Measurements from ENCODE around the gene COL5A1.

COL5A1 gene

DNA sequence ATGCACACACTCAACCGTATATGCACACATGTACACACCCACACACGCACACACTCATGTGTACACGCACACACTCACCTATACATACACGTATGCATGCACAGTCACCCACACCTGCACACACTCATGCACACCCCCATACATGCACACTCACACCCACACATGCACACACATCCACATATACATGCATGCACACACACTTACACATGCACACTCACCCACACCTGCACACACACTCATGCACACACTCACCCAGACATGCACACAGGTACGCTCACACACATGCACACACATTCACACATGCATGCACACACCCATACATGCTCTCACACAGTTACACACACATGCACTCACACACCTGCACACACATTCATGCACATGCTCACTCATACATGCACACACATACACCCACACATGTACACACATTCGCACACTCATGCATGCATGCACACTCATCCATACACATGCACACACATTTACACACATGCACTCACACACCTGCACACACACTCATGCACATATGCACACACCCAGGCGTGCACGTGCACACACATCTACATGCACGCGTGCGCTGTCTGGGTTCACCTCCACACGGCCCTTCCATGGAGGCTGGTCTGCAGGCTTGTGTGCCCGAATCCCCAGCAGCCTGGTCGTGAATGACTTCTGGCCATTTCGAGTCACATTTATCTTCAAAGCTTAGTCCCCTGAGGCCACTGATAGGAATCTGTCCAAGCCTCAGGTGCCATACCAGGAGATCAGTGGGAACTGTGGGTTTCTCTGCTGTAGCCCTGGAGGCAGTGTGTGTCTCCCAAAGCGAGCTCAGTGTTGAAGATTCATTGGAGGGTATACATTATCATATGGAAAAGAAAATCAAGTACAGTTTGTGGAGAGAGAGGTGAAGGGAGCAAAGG lies 103.0 kb downstream of the COL5A1 start:
- TF ChIP-seq, protein P1, sequence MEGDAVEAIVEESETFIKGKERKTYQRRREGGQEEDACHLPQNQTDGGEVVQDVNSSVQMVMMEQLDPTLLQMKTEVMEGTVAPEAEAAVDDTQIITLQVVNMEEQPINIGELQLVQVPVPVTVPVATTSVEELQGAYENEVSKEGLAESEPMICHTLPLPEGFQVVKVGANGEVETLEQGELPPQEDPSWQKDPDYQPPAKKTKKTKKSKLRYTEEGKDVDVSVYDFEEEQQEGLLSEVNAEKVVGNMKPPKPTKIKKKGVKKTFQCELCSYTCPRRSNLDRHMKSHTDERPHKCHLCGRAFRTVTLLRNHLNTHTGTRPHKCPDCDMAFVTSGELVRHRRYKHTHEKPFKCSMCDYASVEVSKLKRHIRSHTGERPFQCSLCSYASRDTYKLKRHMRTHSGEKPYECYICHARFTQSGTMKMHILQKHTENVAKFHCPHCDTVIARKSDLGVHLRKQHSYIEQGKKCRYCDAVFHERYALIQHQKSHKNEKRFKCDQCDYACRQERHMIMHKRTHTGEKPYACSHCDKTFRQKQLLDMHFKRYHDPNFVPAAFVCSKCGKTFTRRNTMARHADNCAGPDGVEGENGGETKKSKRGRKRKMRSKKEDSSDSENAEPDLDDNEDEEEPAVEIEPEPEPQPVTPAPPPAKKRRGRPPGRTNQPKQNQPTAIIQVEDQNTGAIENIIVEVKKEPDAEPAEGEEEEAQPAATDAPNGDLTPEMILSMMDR (conservative IDR thresholded peaks at IDR 0.05; ENCODE audit: low read depth, low read length), result no peak
- no peak overlapping the region for H3K4me3 ChIP-seq (ENCODE audit: low read length)
- no peak for DNase-seq (ENCODE audit: low read depth)

DNA sequence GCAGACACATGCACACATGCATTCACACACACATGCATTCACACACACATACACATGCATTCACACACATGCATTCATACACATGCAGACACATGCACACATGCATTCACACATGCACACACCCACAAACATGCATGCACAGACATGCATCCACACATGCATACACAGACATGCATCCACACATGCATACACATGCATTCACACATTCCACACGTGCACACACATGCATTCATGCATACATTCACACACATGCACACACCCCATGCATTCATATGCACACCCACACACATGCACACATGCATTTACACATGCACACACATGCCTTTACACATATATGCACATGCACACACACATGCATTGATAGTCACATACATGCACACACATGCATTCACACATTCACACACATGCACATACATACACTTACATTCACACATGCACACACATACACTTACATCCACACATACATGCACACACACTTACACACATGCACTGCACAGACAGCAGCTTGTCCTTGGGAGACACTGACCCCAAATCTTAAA lies 106.4 kb downstream of the COL5A1 start:
- no peak overlapping the region for H3K4me3 ChIP-seq (ENCODE audit: low read length)
- TF ChIP-seq, protein P1 (conservative IDR thresholded peaks at IDR 0.05; ENCODE audit: low read depth, low read length), result no peak
- no peak for DNase-seq (ENCODE audit: low read depth)

DNA sequence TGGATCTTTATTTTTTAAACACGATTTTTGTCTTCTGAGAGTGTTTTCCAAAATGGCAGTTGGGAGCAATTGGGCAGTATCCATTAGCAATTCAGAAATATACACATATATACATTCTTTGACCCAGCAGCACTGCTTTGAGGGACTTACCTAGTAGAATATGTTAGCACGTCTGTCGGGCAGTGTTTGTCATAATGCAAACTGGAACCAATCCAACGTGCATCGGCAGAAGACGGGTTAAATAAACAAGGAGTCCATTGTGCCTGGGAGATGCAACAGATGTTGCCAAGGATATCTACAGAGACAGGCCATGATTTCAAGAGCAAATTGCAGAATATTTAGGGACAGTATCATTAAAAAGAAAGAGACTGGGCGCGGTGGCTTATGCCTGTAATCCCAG lies 107.0 kb downstream of the COL5A1 start:
- TF ChIP-seq, protein P1 (conservative IDR thresholded peaks at IDR 0.05; ENCODE audit: low read depth, low read length), result no peak
- no peak overlapping the region for H3K4me3 ChIP-seq (ENCODE audit: low read length)
- DNase-seq (ENCODE audit: low read depth), result no peak

DNA sequence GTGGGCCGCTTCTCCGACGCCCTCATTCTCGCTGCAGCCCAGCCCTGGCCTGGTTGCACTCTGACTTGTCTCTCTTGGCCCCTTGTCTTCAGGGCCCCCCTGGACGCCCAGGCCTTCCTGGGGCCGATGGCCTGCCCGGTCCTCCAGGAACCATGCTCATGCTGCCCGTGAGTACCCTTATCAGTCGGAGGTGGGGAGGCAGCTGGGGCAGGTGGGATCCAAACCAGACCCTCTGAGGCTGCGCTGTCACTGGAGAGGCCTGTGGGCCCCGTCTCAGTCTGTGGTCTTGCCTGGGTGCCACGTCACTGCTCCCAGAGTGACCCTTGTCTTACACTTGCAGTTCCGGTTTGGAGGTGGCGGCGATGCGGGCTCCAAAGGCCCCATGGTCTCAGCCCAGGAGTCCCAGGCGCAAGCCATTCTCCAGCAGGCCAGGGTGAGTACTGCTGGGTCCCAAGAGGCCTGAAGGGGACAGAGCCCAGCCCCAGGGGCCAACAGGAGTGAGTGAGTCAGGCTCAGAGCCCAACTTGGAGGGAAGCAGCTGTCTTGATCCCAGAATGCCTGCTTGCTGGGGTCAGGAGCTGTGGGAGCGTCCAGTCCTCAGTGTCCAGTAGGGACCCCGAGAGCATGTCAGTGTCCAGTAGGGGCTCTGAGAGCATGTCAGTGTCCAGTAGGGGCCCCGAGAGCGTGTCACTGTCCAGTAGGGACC lies 109.0 kb downstream of the COL5A1 start:
- TF ChIP-seq, protein P1 (conservative IDR thresholded peaks at IDR 0.05; ENCODE audit: low read depth, low read length), result no peak
- no peak for DNase-seq (ENCODE audit: low read depth)
- H3K4me3 ChIP-seq (ENCODE audit: low read length), result no peak overlapping the region

DNA sequence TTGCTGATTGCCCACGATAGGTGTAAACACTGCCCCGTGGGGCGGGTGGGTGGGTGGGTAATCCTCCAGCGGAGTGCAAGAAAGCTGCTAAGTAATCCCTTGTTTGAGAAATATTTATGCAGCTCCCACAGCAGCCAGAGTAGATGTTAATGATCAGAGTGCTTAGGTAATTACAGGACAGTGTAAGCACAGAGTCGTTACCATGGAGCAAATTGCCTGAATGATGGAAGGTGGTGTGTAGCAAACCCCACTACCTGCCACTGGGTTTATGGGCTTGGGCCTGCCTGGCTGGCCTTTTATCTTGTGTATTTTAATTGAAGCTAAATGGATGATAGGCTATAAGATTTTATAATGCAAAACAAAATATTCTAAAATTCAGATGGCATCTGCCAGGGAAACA lies 110.0 kb downstream of the COL5A1 start:
- peak; percentile 11 for DNase-seq (ENCODE audit: low read depth)
- H3K4me3 ChIP-seq (ENCODE audit: low read length), result no peak overlapping the region
- TF ChIP-seq, protein P1 (conservative IDR thresholded peaks at IDR 0.05; ENCODE audit: low read depth, low read length), result no peak

DNA sequence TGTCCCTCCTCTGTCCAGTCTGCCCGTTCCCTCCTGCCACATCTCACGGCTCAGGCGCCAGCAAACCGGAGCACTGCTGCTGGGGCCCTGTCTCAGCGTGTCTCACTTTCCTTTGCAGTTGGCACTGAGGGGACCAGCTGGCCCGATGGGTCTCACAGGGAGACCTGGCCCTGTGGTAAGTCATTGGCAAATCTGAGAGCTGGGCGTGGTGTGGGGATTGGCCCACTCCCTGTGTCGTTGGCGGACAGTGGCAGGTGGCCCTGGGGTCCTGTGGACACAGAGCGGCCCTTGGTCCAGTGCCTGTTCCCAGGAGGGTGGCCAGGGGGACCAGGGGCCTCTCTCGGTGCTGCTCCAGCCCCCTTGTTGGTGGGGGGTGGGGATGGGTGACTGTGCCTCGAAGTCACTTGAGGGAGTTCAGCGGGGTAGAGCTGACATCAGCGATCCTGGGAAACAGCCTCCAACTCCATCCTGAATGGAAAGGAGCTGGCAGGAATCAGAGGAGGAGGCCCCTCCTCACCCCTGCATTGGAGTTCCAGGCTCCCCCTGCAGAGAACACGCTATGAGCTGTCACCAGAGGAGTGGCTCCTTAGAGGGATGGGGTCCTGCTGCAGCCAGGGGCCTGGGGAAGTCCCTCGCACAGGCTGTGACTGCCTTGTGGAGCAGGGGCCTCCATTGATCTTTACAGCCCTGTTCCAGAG lies 111.0 kb downstream of the COL5A1 start:
- no peak for DNase-seq (ENCODE audit: low read depth)
- TF ChIP-seq, protein P1 (conservative IDR thresholded peaks at IDR 0.05; ENCODE audit: low read depth, low read length), result no peak

More for the DNA sequence above, 111.0 kb downstream of the COL5A1 start:
- H3K4me3 ChIP-seq (ENCODE audit: low read length), result no peak overlapping the region
